Peyer's patch (tissue), 4 donors: Measurements from ENCODE around the gene HS3ST3B1.

Source experiments
- POLR2A ChIP-seq, 2 donors: fragments of 450-650 bp; IDR thresholded peaks; one replicate each; pipeline ENCODE4 v1.5.1; 2017; ENCODE audit warnings: antibody characterized with exemption in 2 of 2, mild to moderate bottlenecking in 2 of 2, moderate library complexity in 2 of 2
- TF ChIP-seq, protein P1 (sequence below), 6 experiments: fragments of 450-650 bp in 4 of 6; fragments of 200-600 bp in 2 of 6; sonication (generic) in 1 of 6; IDR thresholded peaks; one replicate each; pipeline ENCODE4 v1.5.1; 2017 to 2019; ENCODE audit warnings: antibody characterized with exemption in 6 of 6, mild to moderate bottlenecking in 3 of 6, moderate library complexity in 1 of 6

DNA sequence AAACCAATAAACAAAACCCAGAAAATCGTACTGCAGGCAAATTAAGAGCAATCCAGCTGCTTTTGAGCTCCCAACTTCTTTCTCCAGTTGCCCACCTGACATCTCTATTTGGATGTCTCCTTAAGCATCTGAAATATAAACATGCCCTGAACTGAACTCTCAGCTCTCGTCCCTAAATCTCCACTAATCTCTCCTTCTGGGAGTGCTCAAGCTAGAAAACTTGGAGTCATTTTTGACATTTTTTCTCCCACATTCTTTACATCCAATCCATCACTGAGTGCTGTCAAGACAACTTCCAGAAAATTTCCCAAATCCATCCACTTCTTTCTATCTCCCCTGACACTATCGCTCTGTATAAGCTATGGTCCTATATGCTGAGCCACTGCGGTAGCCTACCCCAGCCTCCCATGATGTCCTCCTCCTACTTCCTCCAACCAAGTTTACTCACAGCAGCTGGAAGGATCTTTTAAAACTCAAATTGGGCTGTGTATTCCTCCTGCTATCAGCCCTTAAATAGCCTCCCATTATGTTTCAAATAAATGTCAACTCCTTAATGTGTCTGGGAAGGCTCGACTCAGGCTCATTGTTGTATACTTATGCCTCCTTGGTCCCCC lies 53.1 kb downstream of the HS3ST3B1 start:
- TF ChIP-seq, protein P1, sequence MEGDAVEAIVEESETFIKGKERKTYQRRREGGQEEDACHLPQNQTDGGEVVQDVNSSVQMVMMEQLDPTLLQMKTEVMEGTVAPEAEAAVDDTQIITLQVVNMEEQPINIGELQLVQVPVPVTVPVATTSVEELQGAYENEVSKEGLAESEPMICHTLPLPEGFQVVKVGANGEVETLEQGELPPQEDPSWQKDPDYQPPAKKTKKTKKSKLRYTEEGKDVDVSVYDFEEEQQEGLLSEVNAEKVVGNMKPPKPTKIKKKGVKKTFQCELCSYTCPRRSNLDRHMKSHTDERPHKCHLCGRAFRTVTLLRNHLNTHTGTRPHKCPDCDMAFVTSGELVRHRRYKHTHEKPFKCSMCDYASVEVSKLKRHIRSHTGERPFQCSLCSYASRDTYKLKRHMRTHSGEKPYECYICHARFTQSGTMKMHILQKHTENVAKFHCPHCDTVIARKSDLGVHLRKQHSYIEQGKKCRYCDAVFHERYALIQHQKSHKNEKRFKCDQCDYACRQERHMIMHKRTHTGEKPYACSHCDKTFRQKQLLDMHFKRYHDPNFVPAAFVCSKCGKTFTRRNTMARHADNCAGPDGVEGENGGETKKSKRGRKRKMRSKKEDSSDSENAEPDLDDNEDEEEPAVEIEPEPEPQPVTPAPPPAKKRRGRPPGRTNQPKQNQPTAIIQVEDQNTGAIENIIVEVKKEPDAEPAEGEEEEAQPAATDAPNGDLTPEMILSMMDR (IDR thresholded peaks at IDR 0.05) = no peak
- no peak for TF ChIP-seq POLR2A (IDR thresholded peaks at IDR 0.05)
